SK-N-SH treated with all-trans-retinoic acid at 6 μM for 48 hours (cell line): Measurements from ENCODE around the gene PLXNA4.

Source experiments
- ARNTL ChIP-seq: fragments of 450-650 bp; formaldehyde crosslinking; IDR thresholded peaks from 2 replicates; pipeline ENCODE4 v1.5.0; 2020; ENCODE audit warnings: low read depth, mild to moderate bottlenecking, moderate library complexity, borderline replicate concordance
- BACH2 ChIP-seq: fragments of 250-450 bp; sonication (Bioruptor Pico); IDR thresholded peaks from 2 replicates; pipeline ENCODE4 v1.9.0; 2021; ENCODE audit warnings: mild to moderate bottlenecking, borderline replicate concordance
- CREB5 ChIP-seq: fragments of 250-450 bp; sonication (Bioruptor Pico); IDR thresholded peaks from 2 replicates; pipeline ENCODE4 v1.5.1; 2020; ENCODE audit warnings: low read depth, mild to moderate bottlenecking, moderate library complexity
- GLIS3 ChIP-seq: fragments of 250-450 bp; sonication (Bioruptor Pico); IDR thresholded peaks from 2 replicates; pipeline ENCODE4 v1.5.0; 2020; ENCODE audit warnings: mild to moderate bottlenecking, moderate library complexity
- PATZ1 ChIP-seq: fragments of 250-450 bp; sonication (Bioruptor Pico); IDR thresholded peaks from 2 replicates; pipeline ENCODE4 v1.8.0; 2020; ENCODE audit warnings: mild to moderate bottlenecking, moderate library complexity, borderline replicate concordance
- RARB ChIP-seq: fragments of 250-450 bp; sonication (Bioruptor Pico); IDR thresholded peaks from 2 replicates; pipeline ENCODE4 v1.8.0; 2021; ENCODE audit warnings: mild to moderate bottlenecking, moderate library complexity
- ZFP3 ChIP-seq: fragments of 250-450 bp; sonication (Bioruptor Pico); IDR thresholded peaks from 2 replicates; pipeline ENCODE4 v1.5.0; 2020; ENCODE audit warnings: mild to moderate bottlenecking, moderate library complexity
- ZFP30 ChIP-seq: fragments of 450-650 bp; formaldehyde crosslinking; IDR thresholded peaks from 2 replicates; pipeline ENCODE4 v1.5.0; 2022; ENCODE audit warnings: mild to moderate bottlenecking, moderate library complexity

- TF ChIP-seq RARB (CRISPR knock-in tag) (no peak), CREB5 (CRISPR knock-in tag) (no peak), ZFP30 (no peak), ARNTL (CRISPR knock-in tag) (no peak), BACH2 (CRISPR knock-in tag) (no peak), GLIS3 (CRISPR knock-in tag) (no peak), PATZ1 (no peak), ZFP3 (CRISPR knock-in tag) (no peak)
These were observed 329.7 kb downstream of the PLXNA4 start for GRCh38 chr7:132246591-132246990.
